GM19193 (cell line): ENCODE data around the gene CTNNA2.

Experiments
- POLR2A ChIP-seq: IDR thresholded peaks from 4 replicates; pipeline ENCODE4 v1.6.1; 2011; ENCODE audit not compliant: insufficient read depth, insufficient read length; ENCODE audit errors: extremely low read depth

The CTNNA2 gene

DNA sequence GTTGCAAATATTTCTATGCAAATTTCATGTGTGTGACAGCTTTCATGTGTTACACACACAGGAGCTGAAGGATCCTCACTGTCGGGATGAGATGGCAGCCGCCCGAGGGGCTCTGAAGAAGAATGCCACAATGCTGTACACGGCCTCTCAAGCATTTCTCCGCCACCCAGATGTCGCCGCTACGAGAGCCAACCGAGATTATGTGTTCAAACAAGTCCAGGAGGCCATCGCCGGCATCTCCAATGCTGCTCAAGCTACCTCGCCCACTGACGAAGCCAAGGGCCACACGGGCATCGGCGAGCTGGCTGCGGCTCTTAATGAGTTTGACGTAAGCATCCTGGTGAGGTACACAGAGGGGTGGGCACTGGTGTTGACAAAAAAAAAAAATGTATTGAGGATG is 361.2 kb downstream of the CTNNA2 start:
- no peak for TF ChIP-seq POLR2A

DNA sequence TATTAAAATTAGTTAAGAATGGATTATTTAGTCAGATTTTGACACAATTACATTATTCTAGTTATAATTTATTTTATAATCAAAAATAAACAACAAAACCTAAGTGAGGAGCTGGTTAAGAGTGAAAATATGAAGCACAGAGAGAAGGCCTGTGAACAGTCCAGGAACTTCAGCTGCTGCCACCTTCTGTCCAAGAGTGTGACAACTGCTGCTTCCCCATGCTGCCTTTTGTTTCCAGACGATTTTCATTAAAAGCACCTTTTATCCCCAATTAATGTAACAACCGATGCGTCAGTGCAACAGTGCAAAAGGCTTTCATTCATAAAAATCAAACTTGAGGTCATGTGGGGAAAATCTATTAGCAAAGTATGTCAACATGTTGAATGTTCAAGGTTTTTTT is 363.6 kb downstream of the CTNNA2 start:
- no peak for TF ChIP-seq POLR2A

DNA sequence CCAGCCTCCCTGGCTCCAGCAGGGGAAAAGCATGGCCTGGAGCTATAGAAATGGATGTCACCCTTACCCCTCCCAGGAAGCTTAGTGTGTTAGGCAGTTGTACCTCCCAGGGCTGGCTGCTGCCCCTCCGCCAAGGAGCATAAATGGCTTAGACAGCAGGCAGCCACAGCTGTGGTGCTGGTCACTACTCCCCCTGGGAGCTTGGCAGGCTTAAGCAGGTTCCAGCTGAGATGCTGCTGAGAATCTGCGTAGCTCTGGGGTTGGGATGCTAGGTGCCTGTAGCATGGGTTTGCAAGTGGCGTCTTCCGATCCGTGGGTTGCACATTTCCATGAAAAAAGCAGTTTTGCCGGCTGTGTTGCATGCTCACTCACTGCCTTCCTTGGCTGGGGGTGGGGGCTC is 369.7 kb downstream of the CTNNA2 start:
- TF ChIP-seq POLR2A: no peak

DNA sequence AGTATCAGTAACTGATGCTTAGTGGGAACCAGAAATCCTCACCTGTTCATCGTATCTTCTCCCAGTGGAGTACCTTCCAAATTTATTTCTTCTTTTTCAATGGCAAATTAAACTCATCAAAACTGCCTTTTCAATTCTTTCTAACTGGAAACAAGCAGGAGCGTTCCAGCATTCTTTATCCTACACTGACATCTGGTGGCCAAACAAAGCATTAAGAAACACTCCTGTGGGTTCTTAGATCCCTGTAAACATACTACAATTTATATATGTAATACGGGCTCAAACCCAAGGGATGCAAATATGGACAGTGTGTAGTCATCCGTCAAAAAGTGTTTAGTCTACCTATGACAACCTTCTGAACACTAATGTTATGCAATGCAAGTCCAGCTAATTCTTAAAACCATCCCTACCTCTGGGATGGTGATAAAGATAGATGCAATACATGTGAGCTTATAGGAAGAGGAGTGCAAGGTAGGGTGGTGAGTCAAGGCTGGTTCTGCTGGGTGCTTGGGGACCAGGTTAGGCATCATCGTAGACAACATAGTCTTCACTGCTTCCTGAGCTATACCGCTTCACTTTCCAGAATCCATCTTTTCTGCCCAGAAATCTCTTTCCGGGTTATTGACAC is 375.0 kb downstream of the CTNNA2 start:
- TF ChIP-seq POLR2A: no peak

DNA sequence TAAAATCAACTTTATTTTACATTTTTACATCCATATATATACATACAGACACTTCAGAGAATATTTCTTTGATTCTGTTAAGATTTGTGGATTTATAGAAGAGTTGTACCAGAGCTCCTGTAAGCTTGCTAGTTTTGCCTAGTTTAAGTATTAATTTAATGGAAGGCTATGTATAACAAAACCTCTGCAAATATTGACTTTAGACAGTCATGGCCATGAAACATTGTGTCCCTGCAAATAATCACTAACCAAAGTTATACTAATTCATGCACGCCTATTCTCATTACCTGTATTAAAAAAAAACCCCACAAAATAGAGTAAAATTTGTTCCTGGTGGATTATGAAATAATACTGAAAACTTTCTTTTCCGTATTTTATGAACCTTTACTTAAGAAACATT is 379.3 kb downstream of the CTNNA2 start:
- TF ChIP-seq POLR2A: no peak

DNA sequence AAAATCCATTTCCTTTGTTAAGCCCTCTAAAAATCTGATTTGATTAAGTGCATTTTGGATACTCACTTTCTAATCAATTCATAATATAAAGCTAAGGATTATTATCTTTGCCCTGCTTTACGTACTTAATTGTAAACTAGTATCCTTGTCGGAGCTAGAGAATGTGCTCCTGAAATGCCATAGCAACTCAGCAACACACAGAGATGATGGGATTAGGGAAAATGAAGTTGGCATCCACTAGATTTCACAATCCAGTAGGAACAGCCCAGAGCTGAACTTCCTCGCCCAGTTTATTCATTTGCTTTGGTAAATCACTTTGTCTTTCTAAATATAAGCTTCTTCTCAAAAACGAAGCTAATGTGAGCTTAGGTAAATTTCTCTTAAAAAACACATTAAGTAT is 386.3 kb downstream of the CTNNA2 start:
- TF ChIP-seq POLR2A: no peak

DNA sequence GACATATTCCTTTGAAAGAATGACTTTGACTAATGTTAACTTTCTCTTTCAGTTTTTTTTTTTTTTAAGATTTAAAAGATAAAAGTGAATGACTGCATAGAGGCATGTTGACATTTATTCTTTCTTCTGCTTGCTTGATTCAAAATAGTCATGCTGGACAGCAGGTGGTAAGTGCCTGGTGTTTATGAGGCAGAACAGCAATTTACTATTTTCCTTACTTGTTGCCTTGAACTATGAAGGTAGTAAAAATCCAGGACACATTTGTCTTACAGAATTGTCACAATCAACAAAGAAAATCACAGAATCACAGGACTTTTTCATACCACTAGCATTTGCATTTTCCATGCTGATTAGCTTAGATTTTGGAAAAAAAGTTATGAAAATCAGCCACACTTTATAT is 388.3 kb downstream of the CTNNA2 start:
- TF ChIP-seq POLR2A: no peak

DNA sequence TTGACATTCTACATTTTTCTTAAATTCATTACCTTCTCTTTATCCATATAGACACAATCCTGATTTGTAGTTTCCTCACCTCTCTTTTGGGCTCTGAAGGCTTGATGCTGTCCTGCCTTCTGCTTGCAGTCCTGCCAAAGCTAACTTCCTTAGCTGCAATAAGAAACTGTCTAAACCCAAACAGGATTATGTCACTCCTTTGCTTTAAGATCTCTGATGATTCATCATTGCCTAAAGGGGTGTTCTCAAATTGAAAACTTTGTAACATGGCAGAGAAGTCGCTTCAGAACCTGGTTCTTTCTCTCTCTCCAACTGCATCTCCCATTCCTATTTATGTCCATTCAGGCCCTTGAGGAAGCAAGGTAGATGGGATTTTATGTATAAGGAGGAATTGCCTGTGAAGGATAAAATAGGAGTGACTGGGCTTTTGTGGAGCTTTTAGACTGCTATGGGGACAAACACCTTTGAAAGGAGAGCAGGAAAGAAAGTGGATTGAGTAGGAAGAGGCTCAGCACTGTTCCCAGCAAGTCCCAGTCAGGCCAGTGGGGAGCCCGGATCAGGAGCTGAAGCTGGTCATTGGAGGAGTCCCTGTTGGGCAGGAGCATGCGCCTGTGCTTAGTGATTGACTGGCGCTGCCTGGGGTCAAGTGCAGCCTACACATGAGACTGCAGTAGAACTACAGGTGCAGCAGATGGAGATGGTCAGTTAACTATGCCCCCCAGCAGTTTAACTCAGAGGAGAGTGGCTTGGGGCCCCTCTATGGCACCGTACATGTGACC is 390.6 kb downstream of the CTNNA2 start:
- TF ChIP-seq POLR2A: no peak

DNA sequence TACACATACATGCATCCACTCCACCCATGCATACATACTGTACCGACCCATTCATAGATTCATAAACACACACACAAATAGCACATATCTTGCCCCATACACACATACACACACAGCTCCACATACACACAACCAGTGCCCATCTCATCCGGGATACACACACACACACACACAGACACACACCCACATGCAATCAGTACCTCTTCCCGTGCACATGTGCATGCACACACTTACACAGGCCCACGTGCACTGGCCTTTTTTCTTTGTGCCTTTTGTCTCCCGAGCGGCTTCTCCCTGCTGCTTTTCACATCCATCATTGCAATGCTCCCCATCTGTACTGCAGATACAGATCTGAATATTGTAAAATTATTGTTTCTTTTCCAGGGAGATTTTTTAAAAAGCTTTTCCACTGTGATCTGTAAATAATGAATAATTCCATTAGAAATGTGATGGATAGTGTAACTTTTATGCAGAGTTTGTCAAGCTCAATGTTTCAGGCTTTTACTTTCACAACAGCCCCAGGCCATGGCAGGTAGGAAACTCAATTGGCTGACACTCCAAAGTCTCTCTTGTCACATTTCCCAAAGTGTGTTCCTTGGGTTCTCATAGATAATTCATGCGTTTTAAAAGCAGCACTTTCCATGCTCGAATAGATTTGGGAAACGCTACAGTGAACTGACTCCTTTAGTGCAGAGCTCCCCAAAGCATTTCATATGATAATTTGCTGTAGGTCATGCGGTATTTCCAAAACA is 393.5 kb downstream of the CTNNA2 start:
- TF ChIP-seq POLR2A: no peak

DNA sequence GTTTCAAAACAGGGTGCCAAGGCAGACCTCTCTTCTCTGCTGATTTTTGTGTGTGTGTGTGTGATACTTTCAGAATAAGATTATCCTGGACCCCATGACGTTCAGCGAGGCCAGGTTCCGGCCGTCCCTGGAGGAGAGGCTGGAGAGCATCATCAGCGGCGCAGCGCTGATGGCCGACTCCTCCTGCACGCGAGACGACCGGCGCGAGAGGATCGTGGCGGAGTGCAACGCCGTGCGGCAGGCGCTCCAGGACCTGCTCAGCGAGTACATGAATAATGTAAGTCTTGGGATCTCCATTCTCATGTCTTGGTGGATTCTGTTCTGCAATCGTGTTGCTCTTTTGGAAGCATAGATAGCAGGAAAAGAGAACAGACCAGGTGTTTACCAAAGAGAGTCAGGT is 396.7 kb downstream of the CTNNA2 start:
- no peak for TF ChIP-seq POLR2A

DNA sequence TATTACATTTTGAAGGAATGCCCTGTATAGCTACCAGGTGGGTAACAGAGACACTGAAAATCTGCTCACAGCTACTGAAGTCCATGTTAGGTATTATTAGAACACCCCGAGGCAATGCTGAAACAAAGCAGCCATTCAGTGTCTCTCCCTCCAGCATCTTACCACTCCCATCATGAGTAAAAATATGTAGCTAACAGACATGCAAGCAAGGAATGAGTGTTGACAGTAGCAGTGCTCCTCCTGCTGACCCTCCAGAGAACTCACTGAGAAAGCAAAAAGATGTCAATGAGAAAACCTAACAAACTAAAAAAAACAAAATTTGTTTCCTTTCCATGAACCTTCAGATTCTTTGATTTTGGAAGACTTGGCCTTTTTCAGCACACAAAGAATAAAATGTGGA is 397.8 kb downstream of the CTNNA2 start:
- TF ChIP-seq POLR2A: no peak

DNA sequence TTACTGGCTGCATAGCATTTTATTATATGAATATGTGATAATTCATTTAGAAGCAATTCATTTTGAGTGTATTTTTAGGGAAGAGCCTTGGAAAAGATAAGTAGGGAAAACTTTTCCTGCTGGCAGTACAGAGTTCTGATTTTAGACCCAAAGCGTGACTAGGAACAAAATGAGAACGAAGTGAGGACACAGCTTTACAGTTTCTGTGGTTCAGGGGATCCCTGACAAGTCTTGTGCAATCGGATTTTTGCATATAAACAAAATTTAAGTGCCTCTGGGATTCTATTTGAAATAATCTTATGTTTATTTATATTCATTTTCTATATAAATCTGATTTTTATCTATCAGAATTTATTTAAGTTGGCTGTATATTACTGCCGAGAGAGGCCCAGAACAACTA is 402.6 kb downstream of the CTNNA2 start:
- no peak for TF ChIP-seq POLR2A

DNA sequence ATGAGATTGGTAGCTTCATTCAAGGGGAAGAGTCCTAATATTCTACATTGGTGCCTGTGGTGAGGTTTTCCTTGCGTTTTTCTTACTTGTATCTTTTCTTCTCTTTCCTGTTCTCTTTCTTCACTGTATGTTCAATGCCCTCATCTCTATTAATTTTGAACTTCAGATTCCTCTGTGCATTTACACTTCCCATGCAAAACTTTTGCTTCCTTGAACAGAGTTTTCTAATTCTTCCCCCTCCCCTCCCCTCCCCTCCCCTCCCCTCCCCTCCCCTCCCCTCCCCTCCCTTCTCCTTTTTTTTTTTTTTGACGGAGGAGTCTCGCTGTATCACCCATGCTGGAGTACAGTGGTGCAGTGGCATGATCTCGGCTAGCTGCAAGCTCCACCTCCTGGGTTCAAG is 403.4 kb downstream of the CTNNA2 start:
- TF ChIP-seq POLR2A: no peak

DNA sequence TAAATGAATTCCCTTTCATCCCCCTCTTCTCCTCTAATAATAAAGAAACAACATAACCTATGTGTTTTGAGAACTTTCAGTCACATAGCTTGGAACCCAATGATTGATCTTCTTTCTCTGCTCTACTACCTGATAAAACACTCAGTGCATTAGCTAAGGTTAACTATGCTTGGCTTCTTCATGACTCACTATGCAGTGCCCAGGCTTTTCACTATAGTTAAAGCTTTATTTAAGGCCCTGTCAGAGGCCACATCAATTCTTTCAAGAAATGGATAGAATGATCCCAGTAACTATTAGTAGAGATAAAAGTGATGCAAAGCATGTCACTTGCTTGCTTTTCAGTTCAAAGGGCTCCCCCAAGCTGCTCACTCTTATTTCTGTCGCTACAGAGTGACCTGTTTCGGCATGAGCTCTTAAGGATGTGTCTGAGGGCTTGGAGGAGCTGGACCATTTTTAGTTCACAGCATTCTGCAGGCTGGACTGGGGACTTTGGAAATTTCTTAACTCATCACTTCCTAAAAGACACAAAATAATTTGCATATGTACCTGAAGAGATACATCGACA is 407.7 kb downstream of the CTNNA2 start:
- no peak for TF ChIP-seq POLR2A

DNA sequence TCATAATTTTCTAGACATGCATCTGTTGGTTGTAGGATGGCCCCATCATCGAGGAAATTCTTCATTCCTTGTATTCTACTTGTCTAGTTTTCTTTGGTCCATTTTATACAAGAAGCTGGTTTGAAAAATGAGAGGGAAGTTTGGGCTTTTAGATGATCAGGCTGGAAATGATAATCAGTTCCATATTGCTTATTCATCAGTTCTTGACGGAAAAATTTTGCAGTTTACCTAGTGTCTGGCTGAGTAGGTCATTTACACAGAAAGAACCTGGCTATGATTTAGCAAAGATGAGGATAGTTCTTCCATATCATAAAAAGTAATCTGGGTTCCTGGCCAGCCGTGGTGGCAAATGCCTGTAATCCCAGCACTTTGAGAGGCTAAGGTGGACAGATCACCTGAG is 416.8 kb downstream of the CTNNA2 start:
- no peak for TF ChIP-seq POLR2A
